ENCODE measurements around the gene SAXO1.

The SAXO1 gene

DNA sequence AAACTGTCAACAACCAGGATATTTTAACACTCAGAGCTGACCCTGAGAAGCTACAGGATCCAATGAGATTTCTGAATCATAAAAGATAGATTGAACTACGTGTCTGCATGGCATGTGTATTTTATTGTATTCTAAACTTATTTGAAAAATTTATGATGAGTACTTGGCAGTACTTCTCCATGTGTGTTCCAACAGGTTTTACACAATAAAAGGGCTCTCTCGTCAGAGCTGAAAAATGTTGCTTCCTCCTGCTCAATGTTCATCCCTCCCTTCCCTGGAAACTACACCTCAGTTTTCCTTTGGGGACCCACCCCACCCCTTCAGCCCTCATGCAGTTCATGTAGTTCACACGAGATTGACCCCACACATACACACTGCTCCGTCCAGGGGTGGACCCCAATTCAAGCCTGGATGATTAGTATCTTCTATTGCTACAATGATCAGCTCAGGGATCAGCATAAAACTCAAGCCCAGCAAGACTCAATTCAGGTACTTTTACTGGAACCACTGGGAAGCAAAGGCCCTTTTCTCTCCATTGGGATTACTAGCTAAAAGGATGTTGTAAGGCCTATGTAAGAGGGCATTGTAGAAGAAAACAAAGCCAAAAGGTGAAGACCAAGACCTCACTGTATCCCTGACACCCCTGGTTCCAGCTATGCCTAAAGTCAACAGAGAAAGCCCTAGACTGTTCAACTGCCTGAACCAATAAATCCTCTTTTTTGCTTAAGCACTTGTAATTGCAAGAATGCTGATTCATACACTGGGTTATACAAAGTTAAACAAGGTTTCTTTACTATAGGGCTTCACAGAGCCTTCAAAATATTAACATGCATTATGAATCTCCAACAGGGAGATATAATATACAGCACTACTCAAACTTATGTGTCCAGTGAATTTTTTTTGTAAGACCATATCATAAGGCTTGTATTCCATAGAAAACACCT, 112.6 kb downstream of the SAXO1 start:
- TF ChIP-seq TAF1 (IDR thresholded peaks at IDR 0.05; ENCODE audit: borderline replicate concordance, insufficient read depth, low read length) (no peak), FOXP2 (optimal IDR thresholded peaks at IDR 0.05; ENCODE audit: borderline replicate concordance, extremely low read depth, extremely low read length, insufficient read depth) (no peak), POLR2AphosphoS5 (IDR thresholded peaks at IDR 0.05; ENCODE audit: low read depth, low read length) (no peak), SIN3A (IDR thresholded peaks at IDR 0.05; ENCODE audit: borderline replicate concordance, insufficient read depth, low read length) (no peak)
- TF ChIP-seq, protein P1, sequence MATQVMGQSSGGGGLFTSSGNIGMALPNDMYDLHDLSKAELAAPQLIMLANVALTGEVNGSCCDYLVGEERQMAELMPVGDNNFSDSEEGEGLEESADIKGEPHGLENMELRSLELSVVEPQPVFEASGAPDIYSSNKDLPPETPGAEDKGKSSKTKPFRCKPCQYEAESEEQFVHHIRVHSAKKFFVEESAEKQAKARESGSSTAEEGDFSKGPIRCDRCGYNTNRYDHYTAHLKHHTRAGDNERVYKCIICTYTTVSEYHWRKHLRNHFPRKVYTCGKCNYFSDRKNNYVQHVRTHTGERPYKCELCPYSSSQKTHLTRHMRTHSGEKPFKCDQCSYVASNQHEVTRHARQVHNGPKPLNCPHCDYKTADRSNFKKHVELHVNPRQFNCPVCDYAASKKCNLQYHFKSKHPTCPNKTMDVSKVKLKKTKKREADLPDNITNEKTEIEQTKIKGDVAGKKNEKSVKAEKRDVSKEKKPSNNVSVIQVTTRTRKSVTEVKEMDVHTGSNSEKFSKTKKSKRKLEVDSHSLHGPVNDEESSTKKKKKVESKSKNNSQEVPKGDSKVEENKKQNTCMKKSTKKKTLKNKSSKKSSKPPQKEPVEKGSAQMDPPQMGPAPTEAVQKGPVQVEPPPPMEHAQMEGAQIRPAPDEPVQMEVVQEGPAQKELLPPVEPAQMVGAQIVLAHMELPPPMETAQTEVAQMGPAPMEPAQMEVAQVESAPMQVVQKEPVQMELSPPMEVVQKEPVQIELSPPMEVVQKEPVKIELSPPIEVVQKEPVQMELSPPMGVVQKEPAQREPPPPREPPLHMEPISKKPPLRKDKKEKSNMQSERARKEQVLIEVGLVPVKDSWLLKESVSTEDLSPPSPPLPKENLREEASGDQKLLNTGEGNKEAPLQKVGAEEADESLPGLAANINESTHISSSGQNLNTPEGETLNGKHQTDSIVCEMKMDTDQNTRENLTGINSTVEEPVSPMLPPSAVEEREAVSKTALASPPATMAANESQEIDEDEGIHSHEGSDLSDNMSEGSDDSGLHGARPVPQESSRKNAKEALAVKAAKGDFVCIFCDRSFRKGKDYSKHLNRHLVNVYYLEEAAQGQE (IDR thresholded peaks at IDR 0.05; ENCODE audit: insufficient read depth in 1 of 2, low read depth in 2 of 2, low read length in 2 of 2) = no peak

DNA sequence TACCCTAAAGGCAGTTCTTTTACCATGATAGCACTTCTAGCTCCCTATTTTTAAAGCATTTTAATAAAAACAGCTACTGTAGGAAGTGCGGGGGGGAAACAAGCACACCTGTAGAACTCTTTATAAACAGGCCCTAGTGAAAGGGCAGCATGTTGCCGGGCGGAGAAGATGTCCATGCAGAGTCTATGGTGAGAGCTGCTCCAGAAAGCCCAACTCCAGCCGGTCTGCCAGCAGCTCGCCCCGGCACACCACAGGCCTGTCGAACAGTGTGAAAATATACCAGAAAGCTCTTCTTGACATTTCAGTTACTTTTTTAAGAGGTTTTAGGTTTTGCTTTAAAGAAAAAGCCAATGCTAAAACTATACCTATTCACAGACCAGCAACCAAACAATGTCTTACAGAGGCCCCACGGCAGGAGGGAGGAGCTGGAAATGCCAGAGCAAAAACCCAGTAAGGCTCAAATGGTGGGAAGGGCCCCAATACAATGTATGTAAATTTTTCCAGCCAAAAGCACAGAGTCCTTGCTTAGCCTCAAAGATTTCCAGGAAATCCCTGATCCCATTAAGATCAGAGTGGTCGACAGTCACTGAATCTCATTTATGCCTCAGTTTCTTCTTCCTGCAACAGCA, 121.2 kb downstream of the SAXO1 start:
- TF ChIP-seq, protein P1 (IDR thresholded peaks at IDR 0.05; ENCODE audit: insufficient read depth in 1 of 2, low read depth in 2 of 2, low read length in 2 of 2) = no peak
- TF ChIP-seq SIN3A (IDR thresholded peaks at IDR 0.05; ENCODE audit: borderline replicate concordance, insufficient read depth, low read length) (no peak), TAF1 (IDR thresholded peaks at IDR 0.05; ENCODE audit: borderline replicate concordance, insufficient read depth, low read length) (no peak), POLR2AphosphoS5 (IDR thresholded peaks at IDR 0.05; ENCODE audit: low read depth, low read length) (no peak), FOXP2 (optimal IDR thresholded peaks at IDR 0.05; ENCODE audit: borderline replicate concordance, extremely low read depth, extremely low read length, insufficient read depth) (no peak)

DNA sequence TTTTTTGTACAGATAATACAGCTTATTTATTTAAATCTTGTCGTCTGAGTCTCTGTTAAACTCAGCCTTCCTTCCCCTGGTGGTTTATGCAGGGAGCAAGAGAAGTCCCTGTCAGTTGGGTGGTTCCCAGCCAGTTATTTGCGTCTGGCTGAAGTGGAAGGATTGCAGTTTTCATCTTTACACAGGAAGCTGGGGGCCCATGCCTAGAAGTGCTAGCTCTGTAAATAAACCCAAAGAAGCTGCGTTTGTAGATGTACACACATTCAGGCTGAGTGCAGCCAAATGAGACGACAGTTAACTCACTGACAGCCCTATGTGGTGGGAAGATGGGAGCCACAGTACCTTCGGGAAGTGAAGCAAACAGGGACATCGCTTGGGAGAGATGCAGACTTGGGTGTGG, 122.1 kb downstream of the SAXO1 start:
- TF ChIP-seq SIN3A (IDR thresholded peaks at IDR 0.05; ENCODE audit: borderline replicate concordance, insufficient read depth, low read length) (no peak), FOXP2 (optimal IDR thresholded peaks at IDR 0.05; ENCODE audit: borderline replicate concordance, extremely low read depth, extremely low read length, insufficient read depth) (no peak), TAF1 (IDR thresholded peaks at IDR 0.05; ENCODE audit: borderline replicate concordance, insufficient read depth, low read length) (no peak), POLR2AphosphoS5 (IDR thresholded peaks at IDR 0.05; ENCODE audit: low read depth, low read length) (no peak)
- TF ChIP-seq, protein P1 (IDR thresholded peaks at IDR 0.05; ENCODE audit: insufficient read depth in 1 of 2, low read depth in 2 of 2, low read length in 2 of 2) = no peak

DNA sequence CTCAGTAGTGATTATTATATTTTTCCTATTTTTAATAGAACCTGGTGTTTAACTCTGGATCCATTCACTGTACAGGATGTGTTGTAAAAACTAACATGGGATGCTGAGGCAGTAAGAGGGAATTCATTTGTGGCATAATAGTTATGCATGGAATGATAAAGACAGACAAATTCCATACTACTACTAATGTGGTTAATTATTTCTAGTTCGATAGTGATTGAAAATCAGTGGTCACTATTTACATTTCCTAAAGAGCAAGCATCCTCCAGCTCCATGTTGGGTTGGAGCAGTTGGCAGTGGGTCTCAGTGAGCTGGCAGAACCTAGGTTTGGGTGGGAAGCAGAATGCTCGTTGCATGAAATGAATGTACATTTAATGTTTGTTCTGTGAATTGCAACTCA, 122.6 kb downstream of the SAXO1 start:
- TF ChIP-seq SIN3A (IDR thresholded peaks at IDR 0.05; ENCODE audit: borderline replicate concordance, insufficient read depth, low read length) (no peak), FOXP2 (optimal IDR thresholded peaks at IDR 0.05; ENCODE audit: borderline replicate concordance, extremely low read depth, extremely low read length, insufficient read depth) (no peak), TAF1 (IDR thresholded peaks at IDR 0.05; ENCODE audit: borderline replicate concordance, insufficient read depth, low read length) (no peak), POLR2AphosphoS5 (IDR thresholded peaks at IDR 0.05; ENCODE audit: low read depth, low read length) (no peak)
- TF ChIP-seq, protein P1 (IDR thresholded peaks at IDR 0.05; ENCODE audit: insufficient read depth in 1 of 2, low read depth in 2 of 2, low read length in 2 of 2) = no peak
